ENCODE data around the gene EVX2.

EVX2 gene

GRCh38 chr2:176096243-176096985 lies 12.7 kb upstream of the EVX2 start:
- no peak for DNase-seq (ENCODE audit: low read depth)

GRCh38 chr2:176095421-176095820 lies 11.7 kb upstream of the EVX2 start:
- DNase-seq (ENCODE audit: low read depth), result no peak

- DNase-seq (ENCODE audit: low read depth), result no peak
Observed at GRCh38 chr2:176094349-176094748, 10.6 kb upstream of the EVX2 start.

- DNase-seq (ENCODE audit: low read depth), result no peak
Observed at GRCh38 chr2:176093898-176094249, 10.1 kb upstream of the EVX2 start.

- DNase-seq (ENCODE audit: low read depth), result no peak
Observed at GRCh38 chr2:176093145-176093897, 9.6 kb upstream of the EVX2 start.

GRCh38 chr2:176092270-176093144 lies 8.7 kb upstream of the EVX2 start, which contains the start of gene HOXD13:
Gene HOXD13, plus strand, starts transcription at chr2:176092721. Its CDS starts 170 bp downstream, at chr2:176092891.
- no peak for DNase-seq (ENCODE audit: low read depth)

GRCh38 chr2:176091329-176092258 lies 7.8 kb upstream of the EVX2 start:
- no peak for DNase-seq (ENCODE audit: low read depth)

GRCh38 chr2:176090862-176091261 lies 7.1 kb upstream of the EVX2 start:
- DNase-seq (ENCODE audit: low read depth), result no peak

GRCh38 chr2:176089843-176090395 lies 6.2 kb upstream of the EVX2 start:
- no peak for DNase-seq (ENCODE audit: low read depth)

GRCh38 chr2:176088937-176089842 lies 5.4 kb upstream of the EVX2 start:
- no peak for DNase-seq (ENCODE audit: low read depth)

GRCh38 chr2:176088048-176088936 lies 4.5 kb upstream of the EVX2 start:
- no peak for DNase-seq (ENCODE audit: low read depth)

GRCh38 chr2:176087330-176088047 lies 3.7 kb upstream of the EVX2 start:
- no peak for DNase-seq (ENCODE audit: low read depth)

GRCh38 chr2:176085861-176086771 lies 2.4 kb upstream of the EVX2 start:
- no peak for DNase-seq (ENCODE audit: low read depth)

GRCh38 chr2:176085120-176085788 lies 1.5 kb upstream of the EVX2 start:
- DNase-seq (ENCODE audit: low read depth), result no peak

GRCh38 chr2:176084611-176085119 lies 903 bp upstream of the EVX2 start:
- DNase-seq (ENCODE audit: low read depth), result no peak
